HG03139 (cell line): ENCODE data around the gene AP2A2.
A peak's percentile ranks its signal among the peaks of the same experiment; 100 is the strongest.

Experiments used
- ATAC-seq: cut with Tn5 transposase; IDR thresholded peaks from one replicate; pipeline ENCODE4 v1.9.1; 2021; ENCODE audit not compliant: unreplicated experiment

AP2A2 gene

DNA sequence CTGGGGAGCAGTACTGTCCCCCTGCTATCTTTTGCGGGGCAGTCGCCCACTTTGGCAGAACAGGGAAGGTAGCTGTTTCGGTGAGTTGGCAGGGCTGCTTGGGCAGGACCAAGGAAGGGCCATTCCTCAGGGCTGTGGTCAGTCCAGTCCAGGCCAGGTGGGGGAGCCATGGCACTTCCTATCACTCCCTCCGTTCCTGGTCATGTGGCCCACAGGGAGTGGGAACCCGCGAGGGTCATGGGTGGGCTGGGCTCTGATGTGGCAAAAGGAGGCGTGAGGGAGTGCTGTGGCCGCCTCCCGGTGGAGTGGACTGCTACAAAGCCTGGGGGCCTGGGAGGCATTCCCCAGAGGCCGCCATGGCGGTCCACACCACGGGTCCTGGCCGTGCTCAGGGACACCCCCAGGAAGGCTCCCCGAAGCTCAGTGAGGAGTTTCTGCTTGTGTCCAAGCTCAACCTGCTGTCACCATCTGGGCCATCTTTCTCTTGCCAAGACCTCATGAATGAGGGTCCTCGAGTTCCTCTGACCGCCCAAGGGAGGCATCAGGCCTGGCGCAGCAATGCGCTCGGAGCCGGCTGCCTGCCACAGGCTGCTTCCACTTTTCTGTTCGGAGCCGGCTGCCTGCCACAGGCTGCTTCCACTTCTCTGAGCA, 27.0 kb upstream of the AP2A2 start:
- no peak for ATAC-seq

DNA sequence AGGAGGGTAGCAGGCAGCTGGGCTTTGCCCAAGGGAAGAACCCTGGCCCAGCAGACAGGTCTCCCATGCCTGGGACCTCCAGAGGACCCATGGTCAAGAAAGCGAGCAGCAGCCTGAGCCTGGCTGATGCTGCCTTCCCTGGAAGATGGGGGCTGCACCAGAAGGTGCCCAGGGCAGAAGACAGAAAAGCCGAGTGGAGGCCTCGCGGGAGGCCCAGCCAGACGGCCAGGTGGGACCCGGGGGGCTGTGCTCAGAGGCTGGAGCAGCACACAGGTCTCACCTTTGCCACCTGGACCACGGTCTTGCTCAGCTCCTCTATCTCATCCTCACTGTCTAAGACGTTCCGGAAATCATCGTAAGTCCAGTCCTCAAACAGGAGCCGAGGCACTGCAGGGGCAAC, 25.9 kb upstream of the AP2A2 start:
- ATAC-seq, result no peak

DNA sequence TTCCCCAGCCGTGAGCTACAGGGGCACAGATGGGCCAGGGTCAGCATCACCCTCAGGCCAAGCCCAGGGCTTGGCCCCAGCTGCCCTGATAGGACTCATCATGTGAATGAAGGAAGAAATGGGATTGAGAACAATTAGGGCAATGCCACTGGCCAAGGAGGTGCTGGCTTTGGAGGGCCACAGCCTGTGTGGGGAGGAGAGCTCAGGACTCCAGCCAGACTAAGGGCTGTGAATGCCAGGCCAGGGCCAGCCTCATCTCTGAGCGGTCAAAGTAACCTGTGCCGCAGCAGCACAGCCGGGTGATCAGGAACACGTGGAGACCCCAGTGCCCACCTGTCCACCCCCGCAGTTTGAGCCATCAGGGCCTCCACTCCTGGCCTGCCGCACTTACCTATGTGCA, 25.1 kb upstream of the AP2A2 start:
- ATAC-seq, result no peak

- no peak for ATAC-seq
Measured at GRCh38 chr11:901452-902061, 24.1 kb upstream of the AP2A2 start.

GRCh38 chr11:904380-904779, 21.3 kb upstream of the AP2A2 start:
- no peak for ATAC-seq

GRCh38 chr11:905952-906351, 19.7 kb upstream of the AP2A2 start:
- no peak for ATAC-seq

DNA sequence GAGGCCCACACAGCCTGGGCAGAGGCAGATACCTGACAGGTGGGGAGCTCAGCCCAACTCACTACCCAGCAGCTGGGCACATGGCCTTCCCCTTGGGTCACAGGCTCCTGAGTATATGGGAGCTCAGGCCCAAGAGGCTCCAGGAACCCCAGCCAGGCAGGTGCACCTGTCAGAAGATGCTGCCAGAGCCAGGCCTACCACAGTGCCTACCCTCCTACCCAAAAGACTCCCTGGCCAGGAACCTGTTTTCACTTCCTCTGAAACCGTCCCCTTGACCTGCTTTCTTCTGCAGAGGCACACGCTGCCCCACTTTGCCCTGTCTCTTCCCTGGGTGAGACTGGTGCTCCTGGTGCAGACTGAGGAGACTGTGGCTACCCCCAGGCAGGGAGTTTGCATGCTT, 18.0 kb upstream of the AP2A2 start:
- no peak for ATAC-seq

DNA sequence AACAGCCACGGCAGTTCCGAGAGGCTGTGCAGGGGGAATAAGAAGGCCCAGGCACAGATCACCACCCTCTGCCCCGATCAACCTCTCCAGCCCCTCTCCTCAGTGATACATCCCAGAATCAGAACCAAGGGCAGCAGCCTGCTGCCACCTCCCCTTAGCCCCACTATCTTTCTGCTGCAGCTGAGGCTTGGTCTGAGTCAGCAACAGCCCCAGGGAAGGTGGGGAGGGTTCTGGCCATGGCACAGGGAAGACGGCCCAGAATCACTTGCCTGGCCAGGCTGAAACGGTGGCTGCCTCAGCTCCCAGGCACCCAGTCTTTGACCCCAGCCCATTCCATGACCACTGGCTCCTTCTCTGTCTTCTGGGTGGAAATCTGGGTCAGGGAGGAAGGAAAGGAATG, 17.4 kb upstream of the AP2A2 start:
- no peak for ATAC-seq

- ATAC-seq, result no peak
Measured at GRCh38 chr11:909406-909805, 16.3 kb upstream of the AP2A2 start.

DNA sequence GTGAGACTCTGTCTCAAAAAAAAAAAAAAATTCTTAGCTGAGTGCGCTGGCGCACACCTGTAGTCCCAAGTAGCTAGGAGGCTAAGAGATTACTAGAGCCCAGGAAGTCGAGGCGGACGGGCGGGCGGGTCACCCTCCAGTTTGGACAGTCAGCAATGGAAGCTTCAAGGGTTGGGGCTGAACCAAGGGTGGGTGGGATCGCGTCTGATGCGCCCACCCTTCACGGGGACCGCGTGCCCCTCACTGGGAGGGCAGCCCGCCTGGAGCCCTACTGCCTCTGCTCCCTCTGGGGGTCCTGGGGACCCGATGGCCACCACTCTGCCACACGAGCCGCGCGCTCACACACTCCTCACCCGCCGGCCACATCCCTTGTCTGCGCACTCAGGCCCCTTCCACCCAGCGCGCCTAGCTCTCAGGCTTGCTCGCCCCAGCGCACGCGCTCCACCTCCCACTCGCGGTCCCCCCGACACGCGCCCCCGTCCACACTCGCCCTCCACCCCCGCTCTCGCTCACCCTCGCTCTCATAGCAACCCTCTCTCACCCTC, 15.6 kb upstream of the AP2A2 start:
- ATAC-seq, result no peak

- peak; percentile 81 for ATAC-seq
Measured at GRCh38 chr11:910589-911030, 15.1 kb upstream of the AP2A2 start, which contains the start of gene CHID1. Gene CHID1, minus strand, starts transcription at chr11:910810. Its CDS starts 5,994 bp downstream, at chr11:904816.

DNA sequence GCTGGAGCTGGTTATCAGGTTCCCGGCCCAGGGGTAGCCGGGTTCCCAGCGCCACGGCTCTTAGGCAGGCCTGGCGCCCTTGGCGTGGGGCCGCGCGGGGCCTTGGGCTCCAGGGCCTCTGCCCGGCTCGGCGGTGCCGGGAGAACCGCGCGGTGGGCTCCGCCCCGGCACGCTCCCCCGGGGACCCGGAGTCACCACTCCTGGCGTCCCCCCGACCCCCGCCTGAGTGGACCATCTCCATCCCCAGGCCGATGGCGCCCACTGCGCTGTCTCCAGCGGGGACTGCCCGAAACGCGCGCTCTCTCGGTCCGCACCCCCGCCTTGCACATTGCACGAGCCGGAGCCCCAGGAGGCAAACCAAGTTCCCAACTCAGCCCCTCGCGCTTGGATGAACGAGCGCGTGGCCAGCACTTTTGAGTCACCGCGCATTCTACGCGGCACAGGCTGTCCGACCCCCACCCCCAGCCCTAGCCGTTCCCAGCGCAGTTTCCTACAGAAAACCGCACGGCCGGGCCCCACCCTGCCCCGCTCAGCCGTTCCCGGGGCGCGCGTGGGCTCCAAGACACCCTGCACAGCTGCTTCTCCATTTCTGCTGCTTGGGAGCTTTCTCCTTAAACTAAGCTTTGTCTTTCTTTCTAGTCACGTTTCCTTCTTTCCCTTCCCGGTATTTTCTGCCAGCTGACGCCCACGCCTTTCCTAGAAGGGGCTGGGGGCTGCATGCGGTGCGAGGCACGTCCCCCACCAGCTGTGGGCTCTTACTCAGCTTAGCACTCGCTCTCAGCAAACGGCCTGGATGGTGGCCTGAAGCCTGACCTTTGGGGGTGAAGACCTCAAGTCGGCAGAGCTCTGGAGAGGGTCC, 14.4 kb upstream of the AP2A2 start:
- ATAC-seq, result peak; percentile 20

GRCh38 chr11:911890-912219, 13.8 kb upstream of the AP2A2 start:
- ATAC-seq, result no peak

- no peak for ATAC-seq
Measured at GRCh38 chr11:912266-912665, 13.4 kb upstream of the AP2A2 start.

- no peak for ATAC-seq
Measured at GRCh38 chr11:913043-913442, 12.6 kb upstream of the AP2A2 start.

GRCh38 chr11:914204-914603, 11.5 kb upstream of the AP2A2 start:
- ATAC-seq, result no peak

- ATAC-seq, result no peak
Measured at GRCh38 chr11:914747-915501, 10.7 kb upstream of the AP2A2 start.

DNA sequence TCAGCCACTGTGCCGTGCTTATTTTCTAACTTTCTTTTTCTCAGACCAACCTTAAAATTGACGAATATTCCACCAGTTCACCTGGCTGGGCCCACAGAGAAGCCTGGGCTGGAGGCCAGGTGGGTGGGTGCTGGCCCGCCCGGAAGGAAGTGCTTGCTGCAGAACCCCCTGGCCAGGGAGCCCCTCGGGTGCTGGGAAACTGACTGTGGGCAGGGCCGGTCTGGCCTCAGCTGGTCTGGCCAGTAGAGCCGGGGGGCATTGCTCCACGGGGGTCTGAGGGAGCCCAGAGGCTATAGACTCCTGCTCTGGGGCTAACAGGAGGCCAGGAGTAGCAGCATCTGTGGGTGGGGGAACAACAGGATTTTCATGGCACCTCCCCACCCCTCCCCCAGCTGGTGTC, 8.2 kb upstream of the AP2A2 start:
- no peak for ATAC-seq

GRCh38 chr11:921921-922678, 3.6 kb upstream of the AP2A2 start:
- no peak for ATAC-seq

- no peak for ATAC-seq
Measured at GRCh38 chr11:923691-924405, 1.8 kb upstream of the AP2A2 start.
